ENCODE measurements around the gene FGA.
"Not testable (repeated sequence)": the region's sequence is repeated elsewhere in the genome, so short reads cannot be mapped to it uniquely, and the experiment has no call there.

FGA gene

GRCh38 chr4:154606728-154607723 is 16.5 kb upstream of the FGA start:
- no peak for DNase-seq

DNA sequence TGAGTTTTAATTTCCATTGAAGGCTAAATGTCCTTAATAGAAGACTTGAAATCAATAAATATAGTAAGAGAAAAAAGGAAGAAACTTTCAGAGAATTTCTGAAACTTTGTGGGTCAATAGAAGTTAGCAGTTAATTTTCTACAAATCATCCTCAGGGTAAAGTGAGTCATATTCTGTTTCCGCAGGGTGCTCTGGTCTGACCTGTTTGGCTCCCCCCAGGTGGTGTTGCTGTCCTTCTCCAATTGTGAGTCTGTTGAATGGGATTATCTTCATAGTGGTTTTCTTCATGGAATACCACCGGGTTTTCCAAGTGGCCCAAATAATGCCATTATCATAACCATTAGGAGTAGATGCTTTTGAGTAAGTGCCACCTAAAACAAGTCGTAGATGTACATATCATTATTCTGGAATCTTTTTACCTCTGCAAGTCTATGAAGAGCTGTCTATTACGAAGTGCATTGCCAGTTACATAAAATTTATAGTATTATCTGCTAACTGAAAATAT is 14.2 kb upstream of the FGA start:
- DNase-seq, result no peak

DNA sequence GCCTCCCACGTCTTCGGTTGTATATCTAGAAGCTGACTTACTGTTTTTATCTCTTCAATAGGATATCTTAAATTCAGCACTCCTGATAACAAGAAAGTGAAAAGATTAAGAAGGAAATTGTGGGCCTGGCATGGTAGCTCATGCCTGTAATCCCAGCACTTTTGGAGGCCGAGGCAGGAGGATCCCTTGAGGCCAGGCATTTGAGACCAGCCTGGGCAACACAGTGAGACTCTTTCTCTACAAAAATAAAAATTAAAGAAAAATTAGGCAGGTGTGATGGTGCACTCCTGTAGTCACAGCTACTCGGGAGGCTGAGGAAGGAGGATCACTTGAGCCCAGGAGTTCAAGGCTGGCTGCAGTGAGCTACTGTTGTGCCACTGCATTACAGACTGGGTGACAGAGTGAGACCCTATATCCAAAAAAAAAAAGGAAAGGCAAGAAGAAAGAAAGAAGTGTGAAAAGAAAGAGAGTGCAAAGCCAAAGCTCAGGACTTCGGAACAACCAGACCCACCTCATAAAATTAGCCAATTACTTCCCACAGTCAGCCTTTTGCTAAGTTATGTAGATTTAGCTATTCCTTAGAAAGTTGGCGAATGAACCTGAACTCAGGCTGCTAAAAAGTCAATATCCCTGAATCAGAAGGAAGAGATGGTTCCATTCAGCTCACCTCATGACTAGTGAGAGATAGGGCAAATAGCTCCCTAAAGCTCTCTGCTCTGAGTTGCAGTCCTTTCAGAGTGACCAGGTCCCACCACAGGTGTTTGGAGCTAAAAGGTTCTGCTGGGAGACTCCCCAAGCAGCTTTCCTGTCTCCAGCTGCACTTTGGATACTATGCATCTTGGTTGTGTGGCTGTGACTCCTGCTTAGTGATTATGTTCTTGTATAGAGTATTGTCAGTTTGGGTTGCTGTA is 12.7 kb upstream of the FGA start:
- no peak for DNase-seq

GRCh38 chr4:154602404-154603020 is 12.0 kb upstream of the FGA start:
- no peak for DNase-seq

DNA sequence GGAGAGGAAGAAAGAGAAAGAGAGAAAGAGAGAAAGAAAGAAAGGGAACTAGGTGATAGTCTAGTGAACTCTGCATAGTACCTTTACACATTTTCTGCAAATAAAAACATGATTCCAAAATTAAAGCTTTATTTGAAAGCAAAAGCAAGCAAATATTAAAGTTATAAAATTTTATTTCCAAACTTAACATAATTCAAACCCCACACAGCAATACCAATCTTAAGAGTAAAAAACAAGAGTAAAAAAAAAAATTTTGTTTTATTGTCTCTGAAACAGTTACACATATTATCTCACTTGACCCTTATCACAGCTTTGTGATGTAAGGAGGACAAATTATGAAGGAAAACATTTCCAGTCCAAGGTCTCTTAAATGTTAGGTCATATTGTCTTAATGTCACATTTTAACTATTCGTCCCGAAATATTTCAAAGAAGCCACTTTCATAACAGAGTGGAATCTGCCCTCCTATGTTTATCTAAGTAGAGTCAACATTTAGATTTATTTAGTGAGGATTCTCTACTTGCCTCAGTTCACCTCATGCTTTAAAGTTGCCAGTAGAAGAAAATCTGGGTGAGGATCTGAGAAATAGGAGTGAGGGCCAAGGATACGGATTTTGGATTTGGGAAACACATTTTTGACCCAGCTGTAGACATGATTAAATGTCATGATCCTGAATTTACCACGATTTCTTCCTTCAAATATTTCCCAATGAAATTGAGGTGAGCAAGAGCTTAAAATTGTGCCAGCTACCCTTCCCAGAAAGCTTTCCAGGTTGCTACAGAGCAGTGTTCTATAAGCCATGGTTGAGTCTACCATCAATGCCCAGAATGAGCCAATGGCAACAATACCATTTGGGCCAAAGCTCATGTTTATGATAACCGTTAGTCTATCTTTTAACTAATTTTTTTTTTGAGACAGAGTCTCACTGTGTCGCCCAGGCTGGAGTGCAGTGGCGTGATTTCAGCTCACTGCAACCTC is 7.5 kb upstream of the FGA start:
- no peak for DNase-seq

DNA sequence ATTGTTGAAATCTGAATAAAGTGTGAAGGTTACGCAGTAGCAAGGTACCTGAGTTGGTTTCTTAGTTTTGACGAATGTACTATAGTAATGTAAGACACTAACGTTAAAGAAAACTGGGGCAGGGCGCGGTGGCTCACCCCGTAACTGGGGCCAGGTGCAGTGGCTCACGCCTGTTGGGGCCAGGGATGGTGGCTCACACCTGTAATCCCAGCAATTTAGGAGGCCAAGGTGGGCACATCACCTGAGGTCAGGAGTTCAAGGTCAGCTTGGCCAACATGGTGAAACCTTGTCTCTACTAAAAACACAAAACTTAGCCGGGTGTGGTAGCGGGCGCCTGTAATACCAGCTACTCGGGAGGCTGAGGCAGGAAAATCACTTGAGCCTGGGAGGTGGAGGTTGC is 6.7 kb upstream of the FGA start:
- DNase-seq, result not testable (repeated sequence)

DNA sequence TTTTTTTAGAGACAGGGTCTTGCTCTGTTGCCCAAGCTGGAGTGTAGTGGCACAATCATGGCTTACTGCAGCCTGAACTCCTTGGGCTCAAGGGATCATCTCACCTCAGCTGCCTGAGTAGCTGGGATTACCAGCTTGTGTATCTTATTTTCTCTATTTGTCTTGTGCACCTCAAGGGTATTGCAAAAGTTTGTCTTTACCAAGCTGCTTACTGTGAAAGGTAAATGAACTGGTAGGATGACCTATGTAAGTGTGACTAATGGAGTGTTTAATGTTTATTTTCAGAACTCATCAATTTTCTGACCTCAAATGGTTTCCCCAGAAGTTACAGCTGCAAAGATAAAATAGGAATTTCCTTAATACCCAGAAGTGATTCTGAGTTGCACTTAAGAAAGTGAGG is 5.3 kb upstream of the FGA start:
- DNase-seq, result no peak

- not testable (repeated sequence) for DNase-seq
Observed at GRCh38 chr4:154594343-154594742, 3.8 kb upstream of the FGA start.

GRCh38 chr4:154593868-154594267 is 3.3 kb upstream of the FGA start:
- DNase-seq, result no peak

DNA sequence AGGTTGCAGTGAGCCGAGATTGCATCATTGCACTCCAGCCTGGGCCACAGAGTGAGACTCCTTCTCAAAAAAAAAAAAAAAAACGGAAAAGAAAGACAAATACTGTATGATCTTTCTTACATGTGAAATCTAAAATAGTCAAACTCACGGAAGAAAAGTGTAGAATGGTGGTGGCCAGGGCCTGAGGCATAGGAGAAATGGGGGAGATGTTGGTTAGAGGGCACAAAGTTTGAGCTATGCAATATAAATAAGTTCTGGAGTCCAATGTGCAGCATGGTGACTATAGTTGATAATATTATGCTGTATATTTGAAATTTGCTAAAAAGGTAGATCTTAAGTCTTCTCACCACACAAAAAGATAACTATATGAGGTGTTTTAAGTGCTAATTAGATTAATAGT is 1.3 kb upstream of the FGA start:
- DNase-seq, result no peak

GRCh38 chr4:154589296-154590197 is 995 bp downstream of the FGA start:
- DNase-seq, result no peak

GRCh38 chr4:154588198-154588597 is 2.3 kb downstream of the FGA start:
- no peak for DNase-seq

DNA sequence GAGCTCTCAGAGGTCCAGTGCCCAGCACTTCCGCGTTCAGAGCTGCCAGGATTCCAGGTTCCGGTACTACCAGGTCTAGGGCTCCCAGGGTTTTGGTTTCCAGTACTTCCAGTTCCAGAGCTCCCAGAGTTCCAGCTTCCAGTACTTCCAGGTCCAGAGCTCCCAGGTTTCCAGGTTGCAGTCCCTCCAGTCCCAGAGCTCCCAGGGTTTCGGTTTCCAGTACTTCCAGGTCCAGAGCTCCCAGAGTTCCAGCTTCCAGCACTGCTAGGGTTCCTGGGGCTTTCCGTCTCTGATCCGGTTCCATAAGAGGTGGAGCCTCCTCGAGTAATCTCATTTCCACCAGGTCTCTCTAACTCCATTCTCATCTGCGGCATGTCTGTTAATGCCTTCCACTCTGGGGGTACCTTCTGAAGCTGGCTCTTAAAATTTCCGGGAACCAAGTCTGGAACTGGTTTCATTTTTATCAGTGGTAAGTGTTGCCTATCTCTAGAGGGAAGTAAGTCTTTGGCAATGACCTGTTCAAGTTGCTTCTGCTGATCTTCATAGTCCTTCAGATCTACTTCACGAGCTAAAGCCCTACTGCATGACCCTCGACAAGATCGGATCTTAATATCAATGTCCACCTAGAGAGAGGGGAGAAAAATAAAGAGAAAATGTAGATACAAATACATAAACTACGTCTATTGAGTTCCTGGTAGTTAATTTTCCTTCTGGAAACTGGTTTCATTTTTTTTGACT is 4.1 kb downstream of the FGA start:
- no peak for DNase-seq

- DNase-seq, result no peak
Observed at GRCh38 chr4:154585369-154586018, 5.0 kb downstream of the FGA start.

DNA sequence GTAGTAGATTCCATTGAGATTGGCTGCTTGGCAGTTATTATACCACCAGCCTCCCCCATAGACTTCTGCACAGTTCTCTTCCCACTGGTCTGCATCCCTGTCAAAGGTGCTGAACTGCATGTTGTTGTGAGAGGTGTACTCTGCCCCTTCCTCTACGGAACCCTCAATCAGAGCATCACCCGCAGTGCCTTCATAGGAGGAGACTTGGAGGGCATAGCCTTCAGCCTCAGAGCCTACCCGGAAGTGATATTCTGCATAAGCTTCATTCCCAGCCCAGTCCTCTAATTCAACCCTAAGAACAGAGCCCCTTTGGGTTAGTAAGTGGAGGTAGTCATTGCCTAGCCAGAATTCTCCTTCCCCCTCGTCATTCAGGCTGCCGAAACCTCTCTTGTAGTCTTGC is 6.3 kb downstream of the FGA start:
- DNase-seq, result no peak

- no peak for DNase-seq
Observed at GRCh38 chr4:154583677-154584076, 6.9 kb downstream of the FGA start.

DNA sequence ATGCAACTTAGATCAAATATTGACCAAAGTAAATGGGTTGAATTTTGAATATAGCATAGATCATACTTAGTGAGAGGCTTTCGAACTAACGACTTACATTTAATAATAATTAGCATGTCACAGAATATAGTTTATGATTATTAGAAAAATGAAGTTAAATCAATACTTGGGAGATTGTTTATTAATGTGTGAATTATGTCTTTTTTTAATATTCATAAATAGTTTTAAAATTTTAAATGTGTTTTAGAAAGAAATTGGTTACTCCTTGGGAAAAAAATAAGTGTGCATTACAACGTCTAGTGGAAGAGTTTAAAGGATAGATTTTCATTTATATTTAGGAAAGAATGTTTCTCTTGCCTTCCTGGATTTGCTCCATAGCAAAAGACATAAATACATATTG is 7.3 kb downstream of the FGA start:
- DNase-seq, result no peak

GRCh38 chr4:154582723-154583122 is 7.8 kb downstream of the FGA start:
- no peak for DNase-seq

DNA sequence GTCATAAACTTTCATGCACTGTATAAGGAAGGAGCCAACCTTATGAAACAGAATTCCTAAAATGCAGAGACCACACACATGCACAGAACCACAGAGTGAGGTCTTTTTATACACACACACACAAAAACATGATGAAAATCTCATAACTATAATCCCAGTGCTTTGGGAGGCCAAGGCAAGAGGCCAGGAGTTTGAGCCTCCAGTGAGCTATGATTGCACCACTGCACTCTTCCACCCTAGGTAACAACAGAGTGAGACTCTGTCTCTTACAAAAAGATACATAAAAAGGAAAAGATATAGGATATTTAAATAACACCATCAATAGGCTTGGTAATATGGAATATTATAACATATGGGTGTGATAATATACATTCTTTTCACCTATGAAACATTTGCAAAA is 10.6 kb downstream of the FGA start:
- no peak for DNase-seq
